COLO829 (cell line): ENCODE results near the gene ZMYND15.

Experiments
- DNase-seq: peaks from one replicate; pipeline ENCODE4 v3.0.0; 2012; ENCODE audit warnings: low spot score

The ZMYND15 gene

GRCh38 chr17:4788159-4788806 lies 48.6 kb downstream of the ZMYND15 start:
- DNase-seq = no peak

- no peak for DNase-seq
These were observed 49.4 kb downstream of the ZMYND15 start, which contains the start of gene GLTPD2 for GRCh38 chr17:4788807-4789700. GLTPD2 (plus strand) TSS chr17:4788964; CDS start chr17:4789012, 48 bp downstream.

- no peak for DNase-seq
These were observed 50.0 kb downstream of the ZMYND15 start for GRCh38 chr17:4789701-4789950.

- DNase-seq = peak; percentile 84
These were observed 50.5 kb downstream of the ZMYND15 start for GRCh38 chr17:4789951-4790704.

GRCh38 chr17:4790705-4791088 lies 51.1 kb downstream of the ZMYND15 start:
- DNase-seq = no peak

GRCh38 chr17:4795168-4795567 lies 55.5 kb downstream of the ZMYND15 start:
- no peak for DNase-seq
